Heart right ventricle (tissue), 16 donors: ENCODE results near the gene PADI1. TPM values are rescaled to one million over a fixed set of nuclear protein-coding genes. Genes with fewer than 3 reads are reported as not detected.

ENCODE experiments used
- ATAC-seq, 8 donors: fragments of 200-7000 bp; cut with Tn5 transposase; one replicate each; pipeline ENCODE4 v1.9.1; 2020; ENCODE audit warnings: mild to moderate bottlenecking in 8 of 8, moderate library complexity in 8 of 8, moderate number of reproducible peaks in 1 of 8
- DNase-seq, 2 donors: peaks; one replicate each; pipeline ENCODE4 v3.0.0-alpha.2; 2020
- H3K27ac ChIP-seq, 10 donors: fragments of 200-600 bp; sonication (generic) in 2 of 10; one replicate each; pipeline versions ENCODE4 v1.5.0 to v1.8.0; 2020 to 2022; ENCODE audit warnings: mild to moderate bottlenecking in 3 of 10
- H3K27me3 ChIP-seq, 7 donors: fragments of 200-600 bp; one replicate each; pipeline ENCODE4 v1.8.0; 2021 to 2022; ENCODE audit warnings: mild to moderate bottlenecking in 2 of 7
- H3K36me3 ChIP-seq, 9 donors: fragments of 200-600 bp; sonication (generic) in 1 of 9; one replicate each; pipeline versions ENCODE4 v1.5.0 to v1.8.0; 2020 to 2022; ENCODE audit warnings: mild to moderate bottlenecking in 2 of 9
- H3K4me1 ChIP-seq, 9 donors: fragments of 200-600 bp; sonication (generic) in 1 of 9; one replicate each; pipeline versions ENCODE4 v1.5.0 to v1.8.0; 2020 to 2022; ENCODE audit warnings: mild to moderate bottlenecking in 4 of 9
- H3K4me3 ChIP-seq, 10 donors: fragments of 200-600 bp; sonication (generic) in 2 of 10; one replicate each; pipeline versions ENCODE4 v1.5.0 to v1.8.0; 2020 to 2022; ENCODE audit warnings: mild to moderate bottlenecking in 7 of 10, moderate library complexity in 2 of 10
- H3K9me3 ChIP-seq, 11 donors: fragments of 200-600 bp in 10 of 11; sonication (generic) in 2 of 11; one replicate each; pipeline versions ENCODE4 v1.5.0 to v1.8.0; 2013 to 2022; ENCODE audit warnings: mild to moderate bottlenecking in 2 of 11, control low read depth in 1 of 11, moderate library complexity in 1 of 11
- CTCF ChIP-seq, 9 donors: fragments of 200-600 bp; sonication (generic) in 2 of 9; IDR thresholded peaks; one replicate each; pipeline versions ENCODE4 v1.5.0 to v1.8.0; 2021 to 2022; ENCODE audit warnings: antibody characterized with exemption in 9 of 9, mild to moderate bottlenecking in 5 of 9, moderate library complexity in 1 of 9
- WGBS, 2 donors: extraction: QIAGEN DNeasy Blood & Tissue Kit; methylation state at CpG; one replicate each; pipeline ENCODE4 v1.1.7; 2013; ENCODE audit warnings: inconsistent platforms in 1 of 2; 5-methylcytosine and 5-hydroxymethylcytosine counted together
- intact Hi-C, 10 donors: fragments of 100-400 bp; cut with DNase I; formaldehyde crosslinking; loops; one replicate each; pipeline versions ENCODE4 v1.11.1 to v1.14.2; 2022
- polyA plus RNA-seq, 2 donors: library from polyadenylated mRNA; stranded (reverse); fragments of 200-250 nt; gene quantifications; one replicate each; pipeline ENCODE4 v1.2.3, GENCODE V29; 2013
- total RNA-seq, 10 donors: library from RNA; stranded (reverse); fragmentation: NEBNext Ultra II Directional in 3 of 10; extraction: Animal tissue kit (Norgen Biotek cat#: 25700) in 3 of 10; gene quantifications; one replicate each; pipeline versions ENCODE4 v1.2.1 to v1.2.4, GENCODE V29; 2021 to 2023
- donor health status: Arrhythmogenic right ventricular cardiomyopathy.
- donor health status: ischemic (EF 13 %, LVEDD 7.1; RV severe dilation, severe dysfunction).
- donor health status: healthy with polysubstance abuse.
- donor health status: DM: no; HTN: yes; CAD: no.
- donor health status: DM: no; HTN: no; CAD: no.
- donor health status: ischemic (EF 25% LVEDD 6.9; RV normal size, moderate dysfunction).
- donor health status: ischemic (EF 25% LVEDD 5.7; RV mildly dilated, moderate dysfunction).
- donor health status: healthy.
- donor health status: DM: yes; HTN: yes; CAD: no.
- donor health status: Ischemic cardiomyopathy.
- donor health status: ischemic (EF 35%, LVEDD 5.7; RV mildly dilated, moderate dysfunction).
- donor health status: nonischemic (EF 11% LVEDD 7.7; RV severe dilation, severe dysfunction).
- donor health status: DM: yes; HTN: yes; CAD: no.
- donor health status: PGD.
- donor health status: ischemic (EF 29% LVEDD 5.4; RV normal size, mild dysfunction).
- donor health status: nonischemic (EF 23%, LVEDD 6.1; RV moderate dilation, normal function).

Gene PADI1
- total and polyA plus RNA-seq, 12 donors, result 0.01 TPM; not detected in 11

GRCh38 chr1:17208546-17208945 is 3.6 kb downstream of the PADI1 start:
- no peak overlapping the region for H3K27ac ChIP-seq
- no peak for TF ChIP-seq CTCF (IDR thresholded peaks at IDR 0.05)
- no peak for DNase-seq
- intact Hi-C loops, result no loop called here
- WGBS, 2 donors, result 85 to 94% methylated on average over 3 of the region's 3 CpGs
- H3K4me1 ChIP-seq, result peaks cover 0 to 24% (median 0%) of the 10 kb centered on the region in 9 donors
- no peaks in the 10 kb centered on the region for H3K9me3 ChIP-seq
- peaks cover 0 to 70% (median 47%) of the 10 kb centered on the region in 7 donors for H3K27me3 ChIP-seq
- H3K36me3 ChIP-seq, result no peaks in the 10 kb centered on the region
- no peak overlapping the region for H3K4me3 ChIP-seq
- ATAC-seq, result no peak

- no peak for TF ChIP-seq CTCF (IDR thresholded peaks at IDR 0.05)
- Histone ChIP-seq H3K4me1 (peaks cover 0 to 24% (median 0%) of the 10 kb centered on the region in 9 donors), H3K27me3 (peaks cover 0 to 70% (median 53%) of the 10 kb centered on the region in 7 donors), H3K36me3 (no peaks in the 10 kb centered on the region), H3K27ac (no peak overlapping the region), H3K9me3 (no peaks in the 10 kb centered on the region), H3K4me3 (no peak overlapping the region)
- intact Hi-C loops, result no loop called here
- DNase-seq (no peak), ATAC-seq (no peak)
- 51 to 74% methylated on average over 5 of the region's 5 CpGs for WGBS, 2 donors
Observed at GRCh38 chr1:17209430-17209829, 4.5 kb downstream of the PADI1 start.

GRCh38 chr1:17210176-17210575 is 5.2 kb downstream of the PADI1 start:
- Histone ChIP-seq H3K27ac (no peak overlapping the region), H3K4me1 (peaks cover 0 to 24% (median 0%) of the 10 kb centered on the region in 9 donors), H3K4me3 (no peak overlapping the region), H3K9me3 (no peaks in the 10 kb centered on the region), H3K27me3 (peaks cover 0 to 70% (median 53%) of the 10 kb centered on the region in 7 donors), H3K36me3 (no peaks in the 10 kb centered on the region)
- TF ChIP-seq CTCF (IDR thresholded peaks at IDR 0.05), result no peak
- intact Hi-C loops, result no loop called here
- no peak for ATAC-seq
- no peak for DNase-seq
- 86 to 87% methylated on average over 8 of the region's 8 CpGs for WGBS, 2 donors

- DNase-seq, result no peak
- Histone ChIP-seq H3K27me3 (peaks cover 0 to 69% (median 53%) of the 10 kb centered on the region in 7 donors), H3K36me3 (no peaks in the 10 kb centered on the region), H3K4me3 (no peak overlapping the region), H3K9me3 (no peaks in the 10 kb centered on the region), H3K27ac (no peak overlapping the region), H3K4me1 (peaks cover 0 to 24% (median 0%) of the 10 kb centered on the region in 9 donors)
- ATAC-seq, result no peak
- TF ChIP-seq CTCF (IDR thresholded peaks at IDR 0.05), result no peak
- intact Hi-C loops, result no loop called here
- 91 to 97% methylated on average over 5 of the region's 5 CpGs for WGBS, 2 donors
Observed at GRCh38 chr1:17211377-17211776, 6.4 kb downstream of the PADI1 start.
